MCF 10A (cell line): ENCODE data around the gene RAPGEF1. TPM values are rescaled to one million over a fixed set of nuclear protein-coding genes. Genes with fewer than 3 reads are reported as not detected.
"Not testable (repeated sequence)": the region's sequence is repeated elsewhere in the genome, so short reads cannot be mapped to it uniquely, and the experiment has no call there.

ENCODE experiments used
- BruUV-seq: library from RNA; stranded (reverse); fragments of 400-500 nt; replicated peaks from 2 replicates; lab custom pipeline; 2021; lab: Mats Ljungman, UMichigan
- CTCF ChIA-PET: fragments of 300-600 bp; sonication (Branson Sonifier 250); formaldehyde crosslinking; extraction: SDS; loops from one replicate; lab custom pipeline; 2021; ENCODE audit warnings: antibody characterized with exemption, inconsistent platforms; lab: Yijun Ruan, JAX
- POLR2A ChIA-PET: fragments of 300-600, 350-650 bp; sonication (Branson Sonifier 250); formaldehyde crosslinking; extraction: SDS; loops from one replicate; lab custom pipeline; 2020; ENCODE audit warnings: antibody characterized with exemption, inconsistent platforms; lab: Yijun Ruan, JAX
- DNase-seq: peaks from one replicate; pipeline ENCODE4 v3.0.0-alpha.2; 2018; ENCODE audit not compliant: unreplicated experiment
- H3K27ac Mint-ChIP-seq: one replicate; pipeline ENCODE4 v1.8.0; 2022; ENCODE audit warnings: mild to moderate bottlenecking, low read depth, mixed read lengths; ENCODE audit not compliant: unreplicated experiment
- H3K27me3 Mint-ChIP-seq: one replicate; pipeline ENCODE4 v1.8.0; 2022; ENCODE audit warnings: mixed read lengths; ENCODE audit not compliant: insufficient read depth, unreplicated experiment
- H3K36me3 Mint-ChIP-seq: one replicate; pipeline ENCODE4 v1.8.0; 2022; ENCODE audit warnings: mild to moderate bottlenecking, moderate library complexity, mixed read lengths; ENCODE audit not compliant: insufficient read depth, unreplicated experiment
- H3K4me1 Mint-ChIP-seq: one replicate; pipeline ENCODE4 v1.8.0; 2022; ENCODE audit warnings: mixed read lengths; ENCODE audit not compliant: insufficient read depth, unreplicated experiment
- H3K4me3 Mint-ChIP-seq: one replicate; pipeline ENCODE4 v1.8.0; 2022; ENCODE audit warnings: mild to moderate bottlenecking, moderate library complexity, mixed read lengths; ENCODE audit not compliant: unreplicated experiment
- H3K9me3 Mint-ChIP-seq: one replicate; pipeline ENCODE4 v1.8.0; 2022; ENCODE audit warnings: mixed read lengths; ENCODE audit not compliant: unreplicated experiment
- intact Hi-C: fragments of 100-400 bp; cut with micrococcal nuclease; formaldehyde crosslinking; loops from 2 replicates; pipeline ENCODE4 v1.14.1; 2022
- total RNA-seq: library from RNA; stranded (reverse); gene quantifications from 2 replicates; pipeline ENCODE4 v1.2.3, GENCODE V29; 2022
- TF ChIP-seq, protein P1 (sequence below): fragments of 200-600 bp; IDR thresholded peaks from one replicate; pipeline ENCODE4 v1.8.0; 2022; ENCODE audit warnings: antibody characterized with exemption, mild to moderate bottlenecking; ENCODE audit not compliant: unreplicated experiment

The RAPGEF1 gene
- total RNA-seq, 1 experiment from 2014 or later = 55.4 TPM

DNA sequence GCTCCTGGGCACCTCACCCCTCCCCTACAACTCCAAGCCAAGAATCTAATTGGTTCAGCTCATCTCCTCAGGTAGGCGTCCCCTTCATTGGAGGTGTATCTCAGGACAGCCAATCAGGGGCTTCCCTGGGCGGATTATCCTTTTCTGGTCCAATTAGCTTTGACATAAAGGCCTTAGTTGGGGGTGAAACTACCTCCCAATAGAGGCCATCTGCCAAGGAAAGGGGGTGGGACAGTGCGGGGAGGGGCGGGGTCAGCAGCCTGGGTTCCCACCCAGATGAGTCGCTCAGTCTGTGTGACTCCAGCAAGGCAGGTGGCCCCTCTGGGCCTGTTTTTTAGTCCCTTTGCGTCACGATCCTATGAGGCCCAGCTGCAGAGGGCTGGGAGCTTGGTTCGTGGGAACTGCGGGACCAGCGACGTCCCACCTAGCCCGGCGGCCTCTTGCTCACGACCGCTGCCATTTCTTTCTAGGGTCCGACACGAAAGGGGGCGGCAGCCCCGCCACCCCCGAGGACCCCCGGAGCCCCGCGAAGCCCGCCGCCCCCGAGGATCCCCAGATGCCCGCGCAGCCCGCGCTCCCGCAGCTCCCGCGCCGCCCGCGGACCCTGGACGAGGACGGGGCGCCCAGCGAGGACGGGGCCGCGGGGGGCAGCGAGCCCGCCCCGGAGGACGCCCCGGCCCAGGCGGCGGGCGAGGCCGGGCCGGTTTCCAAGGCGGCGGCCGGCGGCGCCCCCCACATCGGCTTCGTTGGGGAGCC, 185.6 kb downstream of the RAPGEF1 start:
- peaks cover 25% of the 10 kb centered on the region for H3K27me3 Mint-ChIP-seq
- DNase-seq = no peak
- H3K27ac Mint-ChIP-seq = no peak overlapping the region
- TF ChIP-seq, protein P1, sequence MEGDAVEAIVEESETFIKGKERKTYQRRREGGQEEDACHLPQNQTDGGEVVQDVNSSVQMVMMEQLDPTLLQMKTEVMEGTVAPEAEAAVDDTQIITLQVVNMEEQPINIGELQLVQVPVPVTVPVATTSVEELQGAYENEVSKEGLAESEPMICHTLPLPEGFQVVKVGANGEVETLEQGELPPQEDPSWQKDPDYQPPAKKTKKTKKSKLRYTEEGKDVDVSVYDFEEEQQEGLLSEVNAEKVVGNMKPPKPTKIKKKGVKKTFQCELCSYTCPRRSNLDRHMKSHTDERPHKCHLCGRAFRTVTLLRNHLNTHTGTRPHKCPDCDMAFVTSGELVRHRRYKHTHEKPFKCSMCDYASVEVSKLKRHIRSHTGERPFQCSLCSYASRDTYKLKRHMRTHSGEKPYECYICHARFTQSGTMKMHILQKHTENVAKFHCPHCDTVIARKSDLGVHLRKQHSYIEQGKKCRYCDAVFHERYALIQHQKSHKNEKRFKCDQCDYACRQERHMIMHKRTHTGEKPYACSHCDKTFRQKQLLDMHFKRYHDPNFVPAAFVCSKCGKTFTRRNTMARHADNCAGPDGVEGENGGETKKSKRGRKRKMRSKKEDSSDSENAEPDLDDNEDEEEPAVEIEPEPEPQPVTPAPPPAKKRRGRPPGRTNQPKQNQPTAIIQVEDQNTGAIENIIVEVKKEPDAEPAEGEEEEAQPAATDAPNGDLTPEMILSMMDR = no peak
- no TSS peak for BruUV-seq
- POLR2A ChIA-PET = no interaction called here
- H3K36me3 Mint-ChIP-seq = no peaks in the 10 kb centered on the region
- no peaks in the 10 kb centered on the region for H3K9me3 Mint-ChIP-seq
- no peaks in the 10 kb centered on the region for H3K4me1 Mint-ChIP-seq
- H3K4me3 Mint-ChIP-seq = no peak overlapping the region
- intact Hi-C loops = no loop called here
- CTCF ChIA-PET = interaction anchor here (0.6 to 0.8 kb wide), 2 partner anchors 15 to 205 kb away, joined by 3 to 6 read pairs; no protein-coding TSS in a partner anchor

DNA sequence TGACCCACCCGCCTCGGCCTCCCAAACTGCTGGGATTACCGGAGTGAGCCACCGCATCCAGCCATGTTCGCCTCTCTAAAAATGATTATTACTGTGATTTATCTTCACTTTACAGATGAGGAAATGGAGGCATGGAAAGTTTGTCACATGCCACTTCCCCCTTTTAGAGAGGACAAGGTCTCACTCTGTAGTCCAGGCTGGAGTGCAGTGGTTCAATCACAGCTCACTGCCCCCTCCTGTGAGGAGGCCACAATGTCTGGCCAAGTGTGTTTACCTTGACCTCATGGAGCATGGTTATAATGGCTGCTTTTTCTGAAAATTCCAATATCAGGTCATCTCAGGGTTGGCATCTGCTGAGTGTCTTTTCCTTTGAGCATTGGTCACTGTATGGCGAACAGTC, 187.8 kb downstream of the RAPGEF1 start:
- no peaks in the 10 kb centered on the region for H3K9me3 Mint-ChIP-seq
- ChIA-PET POLR2A (no interaction called here), CTCF (no interaction called here)
- TF ChIP-seq, protein P1 = no peak
- H3K27ac Mint-ChIP-seq = no peak overlapping the region
- no peak for DNase-seq
- no peak overlapping the region for H3K4me3 Mint-ChIP-seq
- peaks cover 47% of the 10 kb centered on the region for H3K27me3 Mint-ChIP-seq
- no peaks in the 10 kb centered on the region for H3K36me3 Mint-ChIP-seq
- intact Hi-C loops = no loop called here
- no TSS peak for BruUV-seq
- peaks cover 6% of the 10 kb centered on the region for H3K4me1 Mint-ChIP-seq

DNA sequence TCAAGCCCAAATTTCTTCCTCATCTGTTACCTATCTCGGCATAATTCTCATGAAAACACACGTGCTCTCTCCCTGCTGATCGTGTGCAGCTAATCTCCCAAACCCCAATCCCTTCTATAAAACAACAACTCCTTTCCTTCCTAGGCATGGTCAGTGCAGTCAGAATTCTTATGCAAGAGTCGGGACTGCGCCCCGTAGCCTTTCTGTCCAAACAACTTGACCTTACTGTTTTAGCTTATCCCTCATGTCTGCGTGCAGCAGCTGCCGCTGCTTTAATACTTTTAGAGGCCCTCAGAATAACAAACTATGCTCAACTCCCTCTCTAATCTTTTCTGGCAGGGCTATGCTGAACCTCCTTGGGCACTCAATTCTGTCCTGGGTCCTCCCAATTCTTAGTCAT, 189.4 kb downstream of the RAPGEF1 start:
- POLR2A ChIA-PET = interaction anchor here (0.6 kb wide), 1 partner anchor 28 kb away, joined by 3 read pairs; no protein-coding TSS in a partner anchor
- intact Hi-C loops, H3K27ac Mint-ChIP-seq, CTCF ChIA-PET, H3K4me1 Mint-ChIP-seq, BruUV-seq, H3K36me3 Mint-ChIP-seq, H3K4me3 Mint-ChIP-seq, DNase-seq, H3K9me3 Mint-ChIP-seq: not testable (repeated sequence)
- peaks cover 50% of the 10 kb centered on the region for H3K27me3 Mint-ChIP-seq

DNA sequence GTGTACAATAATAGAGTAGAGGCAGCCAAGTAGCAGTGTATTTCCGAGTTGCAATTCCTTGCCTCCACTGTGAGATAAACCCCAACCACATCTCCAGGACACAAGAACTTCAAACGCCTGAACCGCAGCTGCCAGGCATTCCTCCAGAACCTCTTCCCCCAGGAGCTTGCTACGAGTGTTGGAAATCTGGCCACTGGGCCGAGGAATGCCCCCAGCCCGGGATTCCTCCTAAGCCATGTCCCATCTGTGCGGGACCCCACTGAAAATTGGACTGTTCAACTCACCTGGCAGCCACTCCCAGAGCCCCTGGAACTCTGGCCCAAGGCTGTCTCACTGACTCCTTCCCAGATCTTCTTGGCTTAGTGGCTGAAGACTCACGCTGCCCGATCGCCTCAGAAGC, 190.7 kb downstream of the RAPGEF1 start:
- intact Hi-C loops, BruUV-seq, POLR2A ChIA-PET, DNase-seq, H3K36me3 Mint-ChIP-seq, H3K27ac Mint-ChIP-seq, CTCF ChIA-PET, H3K4me1 Mint-ChIP-seq, H3K4me3 Mint-ChIP-seq, H3K9me3 Mint-ChIP-seq: not testable (repeated sequence)
- peaks cover 50% of the 10 kb centered on the region for H3K27me3 Mint-ChIP-seq

DNA sequence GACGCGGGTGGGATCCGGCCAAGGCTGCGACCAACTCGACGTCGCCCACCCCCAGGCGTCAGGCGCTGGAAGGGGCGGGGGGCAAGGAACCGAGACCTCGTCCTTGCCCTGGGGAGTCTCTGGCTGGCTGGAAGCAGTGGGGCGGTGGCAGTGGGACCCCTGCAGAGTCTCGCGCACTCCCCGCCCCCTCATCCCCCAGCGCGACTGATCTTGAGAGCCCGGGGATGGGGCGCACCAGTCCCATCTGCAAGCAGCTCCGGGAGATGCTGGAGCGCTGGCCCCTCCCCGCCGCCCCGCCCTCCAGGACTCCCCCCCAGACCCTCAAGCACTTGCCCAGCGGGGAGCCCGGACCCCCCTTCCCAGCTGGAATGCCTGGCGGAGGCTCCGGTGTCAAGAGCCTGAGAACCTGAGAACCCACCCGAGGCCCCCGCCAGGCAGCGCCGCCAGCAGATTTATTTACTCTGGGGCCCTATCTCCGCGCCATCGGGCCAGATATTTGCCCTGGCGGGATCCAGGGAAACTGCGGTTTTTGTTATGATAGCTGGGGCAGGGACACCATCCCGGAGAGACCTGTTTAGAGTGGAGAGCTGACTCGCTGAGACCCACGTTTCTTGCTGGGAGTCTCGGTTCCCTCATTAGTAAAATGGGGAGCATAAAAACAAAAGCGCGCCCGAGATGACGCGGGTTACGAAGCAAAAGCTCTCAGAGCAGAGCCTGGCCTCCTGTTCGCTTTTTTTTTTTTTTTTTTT, 193.4 kb downstream of the RAPGEF1 start:
- H3K27me3 Mint-ChIP-seq = peaks cover 48% of the 10 kb centered on the region
- ChIA-PET CTCF (interaction anchor here (0.6 to 1.5 kb wide), 4 partner anchors 45 to 217 kb away, joined by 3 to 5 read pairs (median 3); no protein-coding TSS in a partner anchor), POLR2A (no interaction called here)
- H3K4me3 Mint-ChIP-seq = no peak overlapping the region
- H3K36me3 Mint-ChIP-seq = no peaks in the 10 kb centered on the region
- DNase-seq = no peak
- TF ChIP-seq, protein P1 = no peak
- BruUV-seq = no TSS peak
- peaks cover 6% of the 10 kb centered on the region for H3K4me1 Mint-ChIP-seq
- peaks cover 15% of the 10 kb centered on the region for H3K9me3 Mint-ChIP-seq
- intact Hi-C loops = no loop called here
- H3K27ac Mint-ChIP-seq = no peak overlapping the region
